AG04450 (cell line): Measurements from ENCODE around the gene CD38. TPM values are rescaled to one million over a fixed set of nuclear protein-coding genes. Genes with fewer than 3 reads are reported as not detected.
"Not testable (repeated sequence)": the region's sequence is repeated elsewhere in the genome, so short reads cannot be mapped to it uniquely, and the experiment has no call there.

ENCODE experiments used
- CTCF ChIA-PET: fragments of 300-600, 350-600 bp; formaldehyde crosslinking; extraction: SDS; loops from one replicate; lab custom pipeline; 2022; ENCODE audit warnings: antibody characterized with exemption, inconsistent platforms; lab: Charles Lee
- POLR2A ChIA-PET: fragments of 350-600 bp; formaldehyde crosslinking; extraction: SDS; loops from one replicate; lab custom pipeline; 2021; ENCODE audit warnings: antibody characterized with exemption, inconsistent platforms; lab: Yijun Ruan, JAX
- DNase-seq: peaks from one replicate; pipeline ENCODE4 v3.0.0-alpha.2; 2011; ENCODE audit warnings: low read depth, low spot score
- H3K27ac ChIP-seq: one replicate; pipeline ENCODE4 v1.5.1; 2012; ENCODE audit warnings: low read depth, low read length, control low read depth
- H3K27me3 ChIP-seq: one replicate; pipeline ENCODE4 v1.6.0; 2012; ENCODE audit warnings: low read length; ENCODE audit not compliant: control insufficient read depth, insufficient read depth
- H3K4me3 ChIP-seq: 2 replicates; pipeline ENCODE4 v1.5.1; 2011; ENCODE audit warnings: mild to moderate bottlenecking, low read depth, low read length, control low read depth
- H3K9me3 ChIP-seq: 2 replicates; pipeline ENCODE4 v1.5.1; 2012; ENCODE audit warnings: low read length; ENCODE audit not compliant: control insufficient read depth, insufficient read depth
- polyA plus RNA-seq: library from polyadenylated mRNA; depleted of rRNA; stranded (reverse); fragments of >200 nt; gene quantifications from 2 replicates; pipeline ENCODE4 v1.2.3, GENCODE V29; 2011
- TF ChIP-seq, protein P1 (sequence below): IDR thresholded peaks from 2 replicates; pipeline ENCODE4 v1.5.1; 2011; ENCODE audit warnings: low read depth, low read length, control low read depth, inconsistent platforms

Gene CD38
- polyA plus RNA-seq, 1 experiment, result 0.02 TPM

DNA sequence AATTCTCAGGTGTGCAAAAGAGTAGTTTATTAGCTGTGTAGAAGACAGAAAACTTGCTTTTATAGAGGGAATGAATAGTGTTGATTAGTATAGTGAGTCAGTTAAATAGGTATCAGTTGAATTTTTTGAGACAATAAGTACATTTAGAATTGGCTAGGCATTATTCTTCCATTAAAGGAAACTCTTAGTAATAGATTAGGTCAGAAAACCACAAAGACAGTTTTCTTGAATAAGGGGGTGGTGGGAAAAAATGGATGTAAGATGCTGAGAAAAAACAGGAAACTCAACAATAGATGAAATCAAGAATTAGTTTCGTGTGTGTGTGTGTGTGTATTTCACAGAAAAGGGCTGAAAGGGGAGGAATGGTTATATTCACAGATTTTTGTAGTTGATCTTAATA is 16.8 kb downstream of the CD38 start:
- Histone ChIP-seq H3K27ac (no peak overlapping the region), H3K4me3 (no peak overlapping the region), H3K27me3 (peaks cover 22% of the 10 kb centered on the region), H3K9me3 (no peaks in the 10 kb centered on the region)
- DNase-seq, result no peak
- TF ChIP-seq, protein P1, sequence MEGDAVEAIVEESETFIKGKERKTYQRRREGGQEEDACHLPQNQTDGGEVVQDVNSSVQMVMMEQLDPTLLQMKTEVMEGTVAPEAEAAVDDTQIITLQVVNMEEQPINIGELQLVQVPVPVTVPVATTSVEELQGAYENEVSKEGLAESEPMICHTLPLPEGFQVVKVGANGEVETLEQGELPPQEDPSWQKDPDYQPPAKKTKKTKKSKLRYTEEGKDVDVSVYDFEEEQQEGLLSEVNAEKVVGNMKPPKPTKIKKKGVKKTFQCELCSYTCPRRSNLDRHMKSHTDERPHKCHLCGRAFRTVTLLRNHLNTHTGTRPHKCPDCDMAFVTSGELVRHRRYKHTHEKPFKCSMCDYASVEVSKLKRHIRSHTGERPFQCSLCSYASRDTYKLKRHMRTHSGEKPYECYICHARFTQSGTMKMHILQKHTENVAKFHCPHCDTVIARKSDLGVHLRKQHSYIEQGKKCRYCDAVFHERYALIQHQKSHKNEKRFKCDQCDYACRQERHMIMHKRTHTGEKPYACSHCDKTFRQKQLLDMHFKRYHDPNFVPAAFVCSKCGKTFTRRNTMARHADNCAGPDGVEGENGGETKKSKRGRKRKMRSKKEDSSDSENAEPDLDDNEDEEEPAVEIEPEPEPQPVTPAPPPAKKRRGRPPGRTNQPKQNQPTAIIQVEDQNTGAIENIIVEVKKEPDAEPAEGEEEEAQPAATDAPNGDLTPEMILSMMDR, result no peak
- ChIA-PET POLR2A (no interaction called here), CTCF (interaction anchor here (1.4 kb wide), 1 partner anchor 11 kb away, joined by 6 read pairs; no protein-coding TSS in a partner anchor)

DNA sequence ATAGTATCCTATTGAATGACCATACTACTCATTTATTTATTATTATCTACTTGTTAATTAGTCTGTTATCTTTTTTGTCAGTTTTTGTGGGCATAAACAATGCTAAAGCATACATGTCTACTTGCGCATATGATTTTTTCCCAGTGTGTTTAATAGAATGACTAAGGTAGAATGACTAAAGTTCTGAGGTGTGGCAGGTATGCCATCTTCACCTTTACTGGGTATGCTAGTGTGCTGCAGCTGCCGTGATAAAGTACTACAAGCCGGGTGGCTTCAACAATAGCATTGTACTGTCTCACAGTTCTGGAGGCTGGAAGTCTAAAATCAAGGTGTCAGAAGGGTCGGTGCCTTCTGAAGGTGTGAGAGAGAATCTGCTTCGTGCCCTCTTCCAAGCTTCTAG is 19.2 kb downstream of the CD38 start:
- Histone ChIP-seq H3K4me3 (no peak overlapping the region), H3K27ac (no peak overlapping the region), H3K27me3 (peaks cover 28% of the 10 kb centered on the region), H3K9me3 (no peaks in the 10 kb centered on the region)
- TF ChIP-seq, protein P1, result no peak
- ChIA-PET CTCF (no interaction called here), POLR2A (no interaction called here)
- no peak for DNase-seq

DNA sequence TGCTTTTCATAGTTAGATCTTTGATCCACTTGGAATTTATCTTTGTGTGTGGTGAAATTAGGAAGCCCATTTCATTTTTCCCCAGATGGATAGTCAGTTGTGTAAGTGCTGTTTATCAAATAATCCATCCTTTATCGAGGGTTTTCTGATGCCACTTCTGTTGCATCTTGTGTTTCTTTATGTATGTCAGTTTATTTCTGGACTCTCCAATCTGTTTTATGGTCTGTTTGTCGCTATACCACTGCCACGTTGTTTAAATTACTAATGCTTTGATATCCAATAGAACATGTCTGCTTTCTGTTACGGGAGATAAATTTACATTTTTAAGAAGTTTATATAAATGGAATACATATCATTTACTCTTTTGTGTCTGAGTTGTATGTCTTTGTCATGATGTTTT is 21.0 kb downstream of the CD38 start:
- Histone ChIP-seq H3K9me3 (no peaks in the 10 kb centered on the region), H3K4me3 (no peak overlapping the region), H3K27me3 (peaks cover 27% of the 10 kb centered on the region), H3K27ac (no peak overlapping the region)
- TF ChIP-seq, protein P1, result no peak
- POLR2A ChIA-PET, result no interaction called here
- no peak for DNase-seq
- CTCF ChIA-PET, result interaction anchor here (0.7 to 1.3 kb wide), 3 partner anchors 78 to 202 kb away, joined by 3 to 4 read pairs (median 4); no protein-coding TSS in a partner anchor

DNA sequence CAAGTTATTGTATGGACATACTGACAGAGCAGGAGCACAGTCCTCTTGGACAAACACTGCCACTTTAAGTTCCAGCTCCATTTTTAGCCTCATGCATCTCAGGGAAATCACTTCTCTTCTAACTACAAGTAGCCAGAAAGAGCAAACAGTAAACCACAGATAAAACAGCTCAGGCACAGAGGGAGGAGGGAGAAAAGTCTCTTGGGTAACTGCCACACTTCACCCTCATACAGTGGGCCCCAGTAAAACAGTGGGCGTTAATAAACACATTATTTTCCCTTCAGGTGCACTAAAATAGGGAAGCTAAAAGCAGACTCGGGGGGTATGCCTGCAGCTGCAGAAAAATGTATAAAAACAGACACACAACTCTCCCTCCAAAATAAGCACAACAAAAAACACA is 21.6 kb downstream of the CD38 start:
- ChIA-PET POLR2A (no interaction called here), CTCF (interaction anchor here (0.7 to 1.3 kb wide), 3 partner anchors 79 to 201 kb away, joined by 3 to 4 read pairs (median 4); no protein-coding TSS in a partner anchor)
- Histone ChIP-seq H3K9me3 (no peaks in the 10 kb centered on the region), H3K27ac (no peak overlapping the region), H3K4me3 (no peak overlapping the region), H3K27me3 (peaks cover 25% of the 10 kb centered on the region)
- no peak for DNase-seq
- TF ChIP-seq, protein P1, result no peak

DNA sequence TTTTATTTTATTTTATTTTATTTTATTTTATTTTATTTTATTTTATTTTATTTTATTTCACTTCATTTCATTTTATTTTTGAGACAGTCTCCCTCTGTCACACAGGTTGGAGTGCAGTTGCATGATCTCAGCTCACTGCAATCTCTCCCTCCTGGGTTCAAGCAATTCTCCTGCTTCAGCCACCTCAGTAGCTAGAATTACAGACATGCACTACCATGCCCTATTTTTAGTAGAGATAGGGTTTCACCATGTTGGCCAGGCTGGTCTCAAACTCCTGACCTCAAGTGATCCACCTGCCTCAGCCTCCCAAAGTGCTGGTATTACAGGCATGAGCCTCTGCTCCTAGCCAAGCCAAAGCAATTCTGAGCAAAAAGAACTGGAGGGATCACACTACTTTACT is 24.4 kb downstream of the CD38 start:
- CTCF ChIA-PET, result interaction anchor here (1.4 kb wide), 1 partner anchor 81 kb away, joined by 3 read pairs; no protein-coding TSS in a partner anchor

More for the DNA sequence above, 24.4 kb downstream of the CD38 start:
- H3K4me3 ChIP-seq, H3K9me3 ChIP-seq, POLR2A ChIA-PET, DNase-seq, H3K27ac ChIP-seq: not testable (repeated sequence)
- peaks cover 22% of the 10 kb centered on the region for H3K27me3 ChIP-seq
